ENCODE data around the gene IFNA21. TPM values are rescaled to one million over a fixed set of nuclear protein-coding genes. Genes with fewer than 3 reads are reported as not detected.
"Not testable (repeated sequence)": the region's sequence is repeated elsewhere in the genome, so short reads cannot be mapped to it uniquely, and the experiment has no call there.

Gene IFNA21
- total RNA-seq, 1 donor from 2014 or later: not detected

- DNase-seq (ENCODE audit: low spot score): no peak
These were observed 21.9 kb downstream of the IFNA21 start for GRCh38 chr9:21144603-21145002.

- no peak for DNase-seq (ENCODE audit: low spot score)
These were observed 25.0 kb downstream of the IFNA21 start, which contains the start of gene IFNW1 for GRCh38 chr9:21141427-21141882. Gene IFNW1 (minus strand): TSS chr9:21141832. CDS start chr9:21141570, 262 bp downstream.

- DNase-seq (ENCODE audit: low spot score): no peak
These were observed 29.4 kb downstream of the IFNA21 start for GRCh38 chr9:21137020-21137419.

GRCh38 chr9:21135736-21136135, 30.7 kb downstream of the IFNA21 start:
- DNase-seq (ENCODE audit: low spot score): no peak

DNA sequence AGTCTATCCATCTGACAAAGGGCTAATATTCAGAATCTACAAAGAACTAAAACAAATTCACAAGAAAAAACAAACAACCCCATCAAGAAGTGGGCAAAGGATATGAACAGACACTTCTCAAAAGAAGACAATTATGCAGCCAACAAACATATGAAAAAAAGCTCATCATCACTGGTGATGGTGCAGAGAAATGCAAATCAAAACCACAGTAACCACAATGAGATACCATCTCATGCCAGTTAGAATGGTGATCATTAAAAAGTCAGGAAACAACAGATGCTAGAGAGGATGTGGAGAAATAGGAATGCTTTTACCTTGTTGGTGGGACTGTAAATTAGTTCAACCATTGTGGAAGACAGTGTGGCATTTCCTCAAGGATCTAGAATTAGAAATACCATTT, 38.3 kb downstream of the IFNA21 start:
- DNase-seq (ENCODE audit: low spot score): not testable (repeated sequence)

- DNase-seq (ENCODE audit: low spot score): no peak
These were observed 44.7 kb downstream of the IFNA21 start for GRCh38 chr9:21121595-21122251.

GRCh38 chr9:21121079-21121478, 45.4 kb downstream of the IFNA21 start:
- DNase-seq (ENCODE audit: low spot score): no peak

GRCh38 chr9:21119093-21119770, 47.2 kb downstream of the IFNA21 start:
- DNase-seq (ENCODE audit: low spot score): no peak

Other genes starting within 250 kb of the IFNA21 start
- 2.2 TPM for gene HACD4, start 135.0 kb downstream of the IFNA21 start, total RNA-seq
- not detected for gene IFNB1, start 88.7 kb downstream of the IFNA21 start, total RNA-seq
- not detected for gene IFNW1, start 24.8 kb downstream of the IFNA21 start, total RNA-seq
- gene IFNA4, start 20.9 kb upstream of the IFNA21 start, total RNA-seq: not detected
- gene IFNA7, start 35.5 kb upstream of the IFNA21 start, total RNA-seq: not detected
- not detected for gene IFNA10, start 40.5 kb upstream of the IFNA21 start, total RNA-seq
- not detected for gene IFNA16, start 50.7 kb upstream of the IFNA21 start, total RNA-seq
- not detected for gene IFNA17, start 61.6 kb upstream of the IFNA21 start, total RNA-seq
- gene IFNA14, start 73.3 kb upstream of the IFNA21 start, total RNA-seq: not detected
- gene IFNA5, start 138.7 kb upstream of the IFNA21 start, total RNA-seq: not detected
- gene KLHL9, start 168.7 kb upstream of the IFNA21 start, total RNA-seq: 17.8 TPM
- not detected for gene IFNA6, start 184.2 kb upstream of the IFNA21 start, total RNA-seq
- gene IFNA13, start 201.4 kb upstream of the IFNA21 start, total RNA-seq: not detected
- gene IFNA2, start 218.7 kb upstream of the IFNA21 start, total RNA-seq: not detected
- not detected for gene IFNA8, start 242.5 kb upstream of the IFNA21 start, total RNA-seq